H1 (cell line): Measurements from ENCODE around the gene CELF4. TPM values are rescaled to one million over a fixed set of nuclear protein-coding genes. Genes with fewer than 3 reads are reported as not detected.

Source experiments
- CTCF ChIA-PET: fragments of 300-600 bp; sonication (Branson Sonifier 250); formaldehyde crosslinking; loops from one replicate; lab custom pipeline; 2021; ENCODE audit not compliant: partially characterized antibody; lab: Charles Lee
- POLR2A ChIA-PET: fragments of 300-600 bp; sonication (Branson Sonifier 250); formaldehyde crosslinking; loops from one replicate; lab custom pipeline; 2021; ENCODE audit warnings: inconsistent platforms; ENCODE audit not compliant: partially characterized antibody; lab: Charles Lee
- DNase-seq, 2 experiments: peaks; one replicate each; pipeline versions ENCODE4 v3.0.0 to v3.0.0-alpha.2; 2010 to 2022; ENCODE audit warnings: low spot score in 2 of 2, low read depth in 1 of 2, mixed read lengths in 1 of 2
- FAIRE-seq: peaks from 2 replicates; lab custom pipeline; 2011; peaks lifted over from hg19 to GRCh38; lab: Jason Lieb, UNC
- H2AFZ ChIP-seq: 2 replicates; pipeline ENCODE4 v1.8.1; 2012; ENCODE audit warnings: low read length, inconsistent platforms
- H2AK5ac ChIP-seq: 2 replicates; pipeline ENCODE4 v1.6.1; 2013; ENCODE audit warnings: low read depth, low read length
- H2BK120ac ChIP-seq: replicated peaks from 2 replicates; pipeline ENCODE3; 2013; ENCODE audit warnings: low read depth, low read length, inconsistent platforms
- H2BK12ac ChIP-seq: 2 replicates; pipeline ENCODE4 v1.6.1; 2013; ENCODE audit warnings: low read depth, low read length
- H2BK15ac ChIP-seq: 2 replicates; pipeline ENCODE4 v1.6.1; 2013; ENCODE audit warnings: low read length
- H2BK20ac ChIP-seq: 2 replicates; pipeline ENCODE4 v1.6.1; 2013; ENCODE audit warnings: low read length
- H2BK5ac ChIP-seq: 2 replicates; pipeline ENCODE4 v1.6.1; 2013; ENCODE audit warnings: low read depth, low read length
- H3K14ac ChIP-seq: 2 replicates; pipeline ENCODE4 v1.6.1; 2013; ENCODE audit warnings: inconsistent platforms; ENCODE audit not compliant: insufficient read length
- H3K18ac ChIP-seq: 2 replicates; pipeline ENCODE4 v1.6.1; 2013; ENCODE audit warnings: low read length; ENCODE audit errors: extremely low read depth
- H3K23ac ChIP-seq: 2 replicates; pipeline ENCODE4 v1.6.1; 2013; ENCODE audit warnings: inconsistent platforms; ENCODE audit not compliant: insufficient read length
- H3K23me2 ChIP-seq: 2 replicates; pipeline ENCODE4 v1.6.1; 2013; ENCODE audit warnings: low read depth, low read length
- H3K27ac ChIP-seq: 2 replicates; pipeline ENCODE4 v1.6.1; 2011; ENCODE audit warnings: low read depth, low read length, inconsistent platforms
- H3K27me3 ChIP-seq, 4 experiments: replicated peaks in 1 of 4; 1 replicate in 1 of 4; 2 replicates in 3 of 4; pipeline versions ENCODE4 v1.6.1 to v1.8.1; 2011 to 2013; ENCODE audit warnings: low read length in 3 of 4, mild to moderate bottlenecking in 3 of 4, inconsistent platforms in 2 of 4, mixed read lengths in 2 of 4, moderate library complexity in 1 of 4; ENCODE audit not compliant: control insufficient read depth in 3 of 4, insufficient read depth in 3 of 4; ENCODE audit errors: extremely low read depth in 1 of 4
- H3K36me3 ChIP-seq, 4 experiments: 2 replicates each; pipeline versions ENCODE4 v1.6.1 to v1.8.1; 2011 to 2013; ENCODE audit warnings: mild to moderate bottlenecking in 4 of 4, low read length in 3 of 4, moderate library complexity in 2 of 4, control low read depth in 1 of 4, inconsistent platforms in 1 of 4; ENCODE audit not compliant: insufficient read depth in 4 of 4, control insufficient read depth in 2 of 4
- H3K4ac ChIP-seq: replicated peaks from 2 replicates; pipeline ENCODE3; 2013; ENCODE audit warnings: low read length, low read depth, mixed read lengths, inconsistent platforms; ENCODE audit not compliant: insufficient read length
- H3K4me1 ChIP-seq, 4 experiments: replicated peaks in 1 of 4; 1 replicate in 1 of 4; 2 replicates in 3 of 4; pipeline versions ENCODE4 v1.6.1 to v1.8.1; 2011 to 2013; ENCODE audit warnings: low read length in 3 of 4, inconsistent platforms in 2 of 4, mixed read lengths in 1 of 4; ENCODE audit not compliant: insufficient read depth in 4 of 4, control insufficient read depth in 3 of 4
- H3K4me2 ChIP-seq, 2 experiments: 2 replicates each; pipeline versions ENCODE4 v1.6.1 to v1.8.1; 2011 to 2013; ENCODE audit warnings: low read depth in 2 of 2, low read length in 2 of 2, control low read depth in 1 of 2, inconsistent platforms in 1 of 2, mild to moderate bottlenecking in 1 of 2; ENCODE audit not compliant: insufficient read depth in 1 of 2
- H3K4me3 ChIP-seq, 4 experiments: fragments of 200-600, 300-600 bp in 1 of 4; sonication (generic), shearing (Covaris generic), sonication (Bioruptor Twin) in 1 of 4; 2 replicates each; pipeline versions ENCODE4 v1.5.1 to v1.8.1; 2011 to 2016; ENCODE audit warnings: low read length in 4 of 4, low read depth in 3 of 4, control low read depth in 2 of 4, inconsistent platforms in 2 of 4, mild to moderate bottlenecking in 2 of 4, mixed read lengths in 1 of 4, moderate library complexity in 1 of 4; ENCODE audit not compliant: insufficient read depth in 2 of 4; ENCODE audit errors: extremely low read depth in 1 of 4
- H3K56ac ChIP-seq: replicated peaks from 2 replicates; pipeline ENCODE3; 2013; ENCODE audit warnings: low read depth, mild to moderate bottlenecking, mixed read lengths, low read length, inconsistent platforms; ENCODE audit not compliant: insufficient read length
- H3K79me1 ChIP-seq: 2 replicates; pipeline ENCODE4 v1.6.1; 2013; ENCODE audit warnings: low read depth, low read length, control low read depth
- H3K79me2 ChIP-seq, 2 experiments: 2 replicates each; pipeline versions ENCODE4 v1.6.1 to v1.8.1; 2012 to 2013; ENCODE audit warnings: low read length in 2 of 2, mild to moderate bottlenecking in 2 of 2, inconsistent platforms in 1 of 2; ENCODE audit not compliant: insufficient read depth in 2 of 2, control insufficient read depth in 1 of 2
- H3K9ac ChIP-seq, 4 experiments: replicated peaks in 1 of 4; 1 replicate in 1 of 4; 2 replicates in 3 of 4; pipeline versions ENCODE4 v1.6.1 to v1.8.1; 2011 to 2013; ENCODE audit warnings: low read depth in 3 of 4, low read length in 3 of 4, control low read depth in 2 of 4, mild to moderate bottlenecking in 2 of 4, moderate library complexity in 2 of 4, inconsistent platforms in 1 of 4; ENCODE audit errors: extremely low read depth in 1 of 4
- H3K9me3 ChIP-seq, 2 experiments: 2 replicates each; pipeline versions ENCODE4 v1.6.1 to v1.8.1; 2012 to 2013; ENCODE audit warnings: mild to moderate bottlenecking in 2 of 2, moderate library complexity in 2 of 2, control low read depth in 1 of 2, inconsistent platforms in 1 of 2, low read depth in 1 of 2, low read length in 1 of 2, mixed read lengths in 1 of 2; ENCODE audit not compliant: insufficient read depth in 2 of 2
- H4K20me1 ChIP-seq, 2 experiments: replicated peaks in 1 of 2; 2 replicates each; pipeline versions ENCODE3 to v1.8.1; 2011 to 2013; ENCODE audit warnings: inconsistent platforms in 2 of 2, low read length in 2 of 2, mild to moderate bottlenecking in 1 of 2; ENCODE audit not compliant: insufficient read depth in 2 of 2, control insufficient read depth in 1 of 2
- H4K5ac ChIP-seq: 2 replicates; pipeline ENCODE4 v1.6.1; 2013; ENCODE audit warnings: low read length, low read depth, mixed read lengths, inconsistent platforms; ENCODE audit not compliant: insufficient read length
- H4K8ac ChIP-seq: 2 replicates; pipeline ENCODE4 v1.8.0; 2013; ENCODE audit warnings: mild to moderate bottlenecking, moderate library complexity, low read length, inconsistent platforms; ENCODE audit not compliant: insufficient read depth; ENCODE audit errors: extremely low read depth
- H4K91ac ChIP-seq: replicated peaks from 2 replicates; pipeline ENCODE3; 2013; ENCODE audit warnings: low read length, mixed read lengths, inconsistent platforms; ENCODE audit not compliant: insufficient read length
- BACH1 ChIP-seq: IDR thresholded peaks from 2 replicates; pipeline ENCODE4 v1.6.1; 2012; ENCODE audit warnings: low read length, improper control_type of control experiment
- CTBP2 ChIP-seq: IDR thresholded peaks from 2 replicates; pipeline ENCODE4 v1.7.0; 2011; ENCODE audit warnings: borderline replicate concordance, mild to moderate bottlenecking, moderate library complexity, mixed read lengths, low read length; ENCODE audit not compliant: insufficient read depth, insufficient read length
- GTF2F1 ChIP-seq: IDR thresholded peaks from 2 replicates; pipeline ENCODE4 v1.6.1; 2012; ENCODE audit warnings: low read depth, low read length, improper control_type of control experiment, borderline replicate concordance
- JUND ChIP-seq: IDR thresholded peaks from 2 replicates; pipeline ENCODE4 v1.6.1; 2011; ENCODE audit warnings: mild to moderate bottlenecking, improper control_type of control experiment, low read length
- RFX5 ChIP-seq: IDR thresholded peaks from 2 replicates; pipeline ENCODE4 v1.6.1; 2011; ENCODE audit warnings: low read depth, low read length, improper control_type of control experiment, borderline replicate concordance
- SAP30 ChIP-seq: fragments of 300-600 bp; sonication (generic); IDR thresholded peaks from 2 replicates; pipeline ENCODE4 v1.7.1; 2012; ENCODE audit warnings: low read length, moderate library complexity, mild to moderate bottlenecking, inconsistent platforms; ENCODE audit not compliant: insufficient read depth, insufficient replicate concordance
- TAF1 ChIP-seq: IDR thresholded peaks from 2 replicates; pipeline ENCODE4 v1.6.1; 2011; ENCODE audit warnings: mild to moderate bottlenecking, low read depth, low read length
- WGBS, 2 experiments: shearing (Covaris generic) in 1 of 2; methylation state at CpG; one replicate each; pipeline versions ENCODE4 v1.1.6 to v1.1.7; 2013 to 2015; ENCODE audit warnings: low lambda C conversion rate in 2 of 2, mixed read lengths in 2 of 2, inconsistent platforms in 1 of 2, low coverage in 1 of 2, missing lambda C conversion rate in 1 of 2; ENCODE audit not compliant: insufficient replicate concordance in 2 of 2, insufficient coverage in 1 of 2, insufficient read length in 1 of 2; ENCODE audit errors: extremely low coverage in 1 of 2, missing lambda C conversion rate in 1 of 2; 5-methylcytosine and 5-hydroxymethylcytosine counted together
- polyA plus RNA-seq, 7 experiments: library from polyadenylated mRNA; depleted of rRNA in 3 of 7; stranded (reverse) in 5 of 7; unstranded in 2 of 7; fragments of >200 nt in 5 of 7; fragments of 200-250 nt in 2 of 7; gene quantifications; 1 replicate in 5 of 7; 2 replicates in 1 of 7; 4 replicates in 1 of 7; pipeline versions ENCODE4 v1.2.1 to v1.2.3, GENCODE V29; 2011 to 2013; ENCODE audit warnings: missing spikeins in 2 of 7, mixed read lengths in 2 of 7
- total RNA-seq: library from RNA; stranded (reverse); fragmentation: NEBNext Ultra II Directional; extraction: Animal tissue kit (Norgen Biotek cat#: 25700); gene quantifications from 2 replicates; pipeline ENCODE4 v1.2.1, GENCODE V29; 2021

The CELF4 gene
- total and polyA plus RNA-seq, 2 of the 8 experiments (the other 6 are each of a cell fraction or from before 2014, with no cell fraction given) = 1.6 to 3.4 TPM

DNA sequence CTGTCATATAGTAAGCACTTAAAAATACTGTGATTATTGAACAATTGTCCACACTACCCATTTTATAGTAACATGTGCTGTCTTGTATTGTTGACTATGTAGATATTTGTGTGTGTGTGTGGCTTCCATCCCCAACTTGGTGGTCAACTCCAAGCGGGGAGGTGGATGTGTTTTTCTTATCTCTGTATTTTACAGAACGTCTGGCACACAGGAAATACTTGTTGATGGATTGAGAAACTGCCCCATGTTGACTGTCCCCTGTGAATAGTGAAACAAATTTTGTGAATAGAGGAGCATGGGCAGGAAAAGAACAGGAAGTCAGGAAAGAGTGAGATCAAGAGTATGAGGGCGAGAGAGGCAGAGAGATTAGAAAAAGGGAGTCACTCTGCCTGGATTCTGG lies 83.6 kb downstream of the CELF4 start:
- no peak overlapping the region for H3K18ac ChIP-seq

More for the DNA sequence above, 83.6 kb downstream of the CELF4 start:
- Histone ChIP-seq H2BK20ac (no peak overlapping the region), H4K20me1 (no peaks in the 10 kb centered on the region), H3K23me2 (peaks cover 4% of the 10 kb centered on the region), H2BK15ac (no peak overlapping the region), H4K91ac (no peak overlapping the region), H3K23ac (no peak overlapping the region), H3K27ac (no peak overlapping the region), H3K9ac (no peak overlapping the region), H3K79me1 (no peaks in the 10 kb centered on the region), H4K5ac (no peak overlapping the region), H3K14ac (no peak overlapping the region), H3K56ac (no peak overlapping the region), H3K36me3 (no peaks in the 10 kb centered on the region), H2BK5ac (no peak overlapping the region), H3K4me1 (peaks cover 3 to 15% (median 9%) of the 10 kb centered on the region in 4 experiments), H3K4ac (no peak overlapping the region), H3K4me3 (no peak overlapping the region), H3K79me2 (no peaks in the 10 kb centered on the region), H2AFZ (no peak overlapping the region), H2BK12ac (no peak overlapping the region), H2BK120ac (no peak overlapping the region), H3K9me3 (no peaks in the 10 kb centered on the region), H2AK5ac (no peak overlapping the region), H3K4me2 (no peak overlapping the region), H4K8ac (no peak overlapping the region), H3K27me3 (peaks cover 0 to 20% (median 15%) of the 10 kb centered on the region in 4 experiments; a peak in 6 of 7 replicates)
- no peak for DNase-seq
- CTCF ChIA-PET = interaction anchor here (0.9 to 9.8 kb wide), 13 partner anchors 9 to 100 kb away, joined by 3 to 93 read pairs (median 5); no protein-coding TSS in a partner anchor
- POLR2A ChIA-PET = no interaction called here
- WGBS, 2 experiments = 77% methylated on average over 3 of the region's 3 CpGs; no CpG with 5 or more reads in 1 of the 2 experiments
- no peak for FAIRE-seq
- TF ChIP-seq SAP30 (no peak), TAF1 (no peak), CTBP2 (no peak), GTF2F1 (no peak), BACH1 (no peak), RFX5 (no peak), JUND (no peak)
